KG1 (cell line): ENCODE results near the gene KBTBD13.
"Not testable (repeated sequence)": the region's sequence is repeated elsewhere in the genome, so short reads cannot be mapped to it uniquely, and the experiment has no call there.

Source experiments
- DNase-seq: peaks from one replicate; lab custom pipeline; 2025; lab: John Stamatoyannopoulos, UW

KBTBD13 gene

GRCh38 chr15:65069779-65070546 is 6.6 kb upstream of the KBTBD13 start:
- DNase-seq, result no peak

GRCh38 chr15:65071381-65071811 is 5.2 kb upstream of the KBTBD13 start:
- no peak for DNase-seq

- no peak for DNase-seq
Measured at GRCh38 chr15:65072027-65072426, 4.5 kb upstream of the KBTBD13 start.

- no peak for DNase-seq
Measured at GRCh38 chr15:65072617-65073016, 3.9 kb upstream of the KBTBD13 start.

GRCh38 chr15:65074946-65075345 is 1.6 kb upstream of the KBTBD13 start:
- not testable (repeated sequence) for DNase-seq

- not testable (repeated sequence) for DNase-seq
Measured at GRCh38 chr15:65075607-65076395, 745 bp upstream of the KBTBD13 start.

GRCh38 chr15:65077291-65077980 is 890 bp downstream of the KBTBD13 start:
- DNase-seq, result no peak

- DNase-seq, result no peak
Measured at GRCh38 chr15:65077981-65078352, 1.4 kb downstream of the KBTBD13 start.

GRCh38 chr15:65079580-65079979 is 3.0 kb downstream of the KBTBD13 start:
- DNase-seq, result no peak

- DNase-seq, result no peak
Measured at GRCh38 chr15:65081270-65081669, 4.7 kb downstream of the KBTBD13 start.

GRCh38 chr15:65081758-65082157 is 5.2 kb downstream of the KBTBD13 start:
- no peak for DNase-seq

- DNase-seq, result no peak
Measured at GRCh38 chr15:65082303-65082953, 5.9 kb downstream of the KBTBD13 start.

GRCh38 chr15:65083262-65083701 is 6.7 kb downstream of the KBTBD13 start:
- DNase-seq, result no peak

GRCh38 chr15:65084500-65085206 is 8.1 kb downstream of the KBTBD13 start:
- no peak for DNase-seq

- DNase-seq, result no peak
Measured at GRCh38 chr15:65085207-65085753, 8.7 kb downstream of the KBTBD13 start.

- no peak for DNase-seq
Measured at GRCh38 chr15:65085990-65086679, 9.6 kb downstream of the KBTBD13 start.

GRCh38 chr15:65086680-65087111 is 10.2 kb downstream of the KBTBD13 start:
- DNase-seq, result no peak

- no peak for DNase-seq
Measured at GRCh38 chr15:65087411-65087810, 10.9 kb downstream of the KBTBD13 start.

- DNase-seq, result no peak
Measured at GRCh38 chr15:65087873-65088642, 11.5 kb downstream of the KBTBD13 start.

GRCh38 chr15:65088643-65089021 is 12.1 kb downstream of the KBTBD13 start:
- no peak for DNase-seq
